ENCODE data around the gene LUC7L3. TPM values are rescaled to one million over a fixed set of nuclear protein-coding genes. Genes with fewer than 3 reads are reported as not detected.

LUC7L3 gene, protein sequence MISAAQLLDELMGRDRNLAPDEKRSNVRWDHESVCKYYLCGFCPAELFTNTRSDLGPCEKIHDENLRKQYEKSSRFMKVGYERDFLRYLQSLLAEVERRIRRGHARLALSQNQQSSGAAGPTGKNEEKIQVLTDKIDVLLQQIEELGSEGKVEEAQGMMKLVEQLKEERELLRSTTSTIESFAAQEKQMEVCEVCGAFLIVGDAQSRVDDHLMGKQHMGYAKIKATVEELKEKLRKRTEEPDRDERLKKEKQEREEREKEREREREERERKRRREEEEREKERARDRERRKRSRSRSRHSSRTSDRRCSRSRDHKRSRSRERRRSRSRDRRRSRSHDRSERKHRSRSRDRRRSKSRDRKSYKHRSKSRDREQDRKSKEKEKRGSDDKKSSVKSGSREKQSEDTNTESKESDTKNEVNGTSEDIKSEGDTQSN
- total RNA-seq = 14.2 and 15.3 TPM in 2 replicates

DNA sequence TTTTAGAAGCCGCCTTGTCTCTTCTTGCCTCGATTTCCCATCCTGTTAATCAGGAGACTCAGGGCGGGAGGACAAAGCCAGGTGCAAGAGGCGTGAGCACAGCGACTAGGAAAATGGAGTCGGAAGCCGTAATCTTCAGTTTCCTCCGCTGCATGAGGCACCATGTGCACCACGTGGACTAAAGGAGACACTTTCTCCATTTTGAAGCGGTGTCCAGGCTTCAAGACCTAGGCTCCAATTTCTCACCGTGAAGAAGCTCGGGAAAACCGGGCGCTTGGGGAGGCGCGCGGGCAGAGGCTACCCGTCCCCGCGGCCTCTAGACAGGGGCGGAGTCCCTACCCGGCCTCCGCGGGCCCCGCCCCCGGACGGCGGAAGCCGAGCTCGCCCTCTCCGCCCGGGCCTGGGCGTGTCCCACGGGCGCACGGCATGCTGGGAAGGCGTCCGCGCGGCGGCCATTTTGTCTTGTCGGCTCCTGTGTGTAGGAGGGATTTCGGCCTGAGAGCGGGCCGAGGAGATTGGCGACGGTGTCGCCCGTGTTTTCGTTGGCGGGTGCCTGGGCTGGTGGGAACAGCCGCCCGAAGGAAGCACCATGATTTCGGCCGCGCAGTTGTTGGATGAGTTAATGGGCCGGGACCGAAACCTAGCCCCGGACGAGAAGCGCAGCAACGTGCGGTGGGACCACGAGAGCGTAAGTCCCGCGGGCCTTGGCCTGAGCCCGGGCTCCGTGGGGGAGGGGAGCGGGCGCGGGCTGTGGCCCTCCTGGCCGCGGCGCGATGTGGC is at the start of gene LUC7L3:
LUC7L3 (plus strand) TSS at position 460 of the 780 bp plus-strand sequence; CDS start at position 590, 130 bp downstream.

DNA sequence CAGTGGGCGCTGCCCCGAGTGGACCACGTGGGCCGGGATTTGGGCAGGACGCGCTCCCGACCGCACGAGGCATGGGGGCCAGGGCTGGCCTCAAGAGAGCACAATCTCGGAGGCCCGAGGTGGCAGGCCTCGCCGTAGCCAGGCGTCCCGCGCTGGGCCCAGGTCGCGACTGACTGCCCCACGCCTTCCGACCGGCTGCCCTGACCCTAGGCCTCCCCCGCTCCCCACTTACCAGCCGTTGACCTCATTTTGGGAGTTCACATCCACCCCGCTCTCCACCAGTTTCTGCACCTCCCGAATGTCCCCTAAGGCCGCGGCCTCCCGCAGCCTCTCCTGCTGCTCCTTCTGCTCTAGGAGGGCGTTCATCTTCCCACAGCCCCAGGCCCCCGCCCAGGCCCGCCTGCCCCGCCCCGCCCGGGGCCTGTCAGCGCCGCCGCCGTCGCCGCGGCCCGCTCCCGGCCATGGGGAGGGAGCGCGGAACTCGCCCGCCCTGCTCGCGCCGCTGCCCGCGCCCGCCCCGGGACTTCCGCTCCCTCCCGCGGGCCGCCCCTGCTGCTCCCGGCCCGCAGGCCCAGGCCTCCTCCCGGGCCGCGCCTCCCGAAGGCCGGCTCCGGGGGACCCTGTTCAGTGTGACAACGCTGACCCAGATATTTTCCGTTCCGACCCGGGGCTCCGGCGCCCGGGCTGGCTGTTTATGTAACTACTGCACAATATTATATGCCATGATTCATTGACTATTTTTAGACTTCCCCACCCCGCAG is 11.9 kb upstream of the LUC7L3 start, which contains the start of gene ANKRD40:
ANKRD40 (minus strand) TSS at position 626 of the 761 bp plus-strand sequence; CDS start at position 366, 260 bp downstream.

DNA sequence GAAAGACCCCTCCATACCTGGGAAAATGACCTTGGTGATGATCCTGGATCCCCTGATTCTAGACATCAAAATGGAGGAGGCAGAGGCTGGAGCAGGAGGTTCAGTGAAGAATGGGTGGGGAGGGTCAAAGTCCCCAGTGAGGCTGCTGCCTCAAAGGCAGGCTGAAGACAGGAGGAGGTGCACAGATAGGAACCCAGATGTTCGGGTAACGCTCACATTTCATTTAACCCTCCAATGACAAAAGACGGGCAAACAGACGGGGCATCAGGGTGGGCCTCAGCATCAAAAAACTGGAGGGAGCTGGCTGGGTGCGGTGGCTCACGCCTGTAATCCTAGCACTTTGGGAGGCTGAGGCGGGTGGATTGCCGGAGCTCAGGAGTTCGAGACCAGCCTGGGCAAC is 48.0 kb downstream of the LUC7L3 start, which contains the start of gene ANKRD40CL:
ANKRD40CL (minus strand) TSS at position 73 of the 400 bp plus-strand sequence. CDS start 605 bp downstream, outside the sequence.

Other genes with a start within 250 kb of the LUC7L3 start
- 9.9 and 14.1 TPM in 2 replicates for gene RSAD1, start 240.7 kb upstream of the LUC7L3 start, total RNA-seq
- 0.43 and 0.96 TPM in 2 replicates for gene MYCBPAP, start 211.2 kb upstream of the LUC7L3 start, total RNA-seq
- 10.7 and 11.1 TPM in 2 replicates for gene EPN3, start 186.9 kb upstream of the LUC7L3 start, total RNA-seq
- 27.9 and 38.6 TPM in 2 replicates for gene SPATA20, start 172.4 kb upstream of the LUC7L3 start, total RNA-seq
- gene CACNA1G, start 158.9 kb upstream of the LUC7L3 start, total RNA-seq = not detected in 2 replicates
- gene ABCC3, start 84.7 kb upstream of the LUC7L3 start, total RNA-seq = 30.4 and 36.7 TPM in 2 replicates
- 24.8 and 28.3 TPM in 2 replicates for gene ANKRD40, start 11.7 kb upstream of the LUC7L3 start, total RNA-seq
- gene ANKRD40CL, start 47.9 kb downstream of the LUC7L3 start, total RNA-seq = 0.48 TPM in 1 of 2 replicates, not detected in the other
- not detected in 2 replicates for gene WFIKKN2, start 116.0 kb downstream of the LUC7L3 start, total RNA-seq
- 16.1 and 17.9 TPM in 2 replicates for gene TOB1, start 146.8 kb downstream of the LUC7L3 start, total RNA-seq

Data from tracheal epithelial cell (primary cell).